DOHH2 (cell line): ENCODE results near the gene TFR2.

Experiments used
- CTCF ChIP-seq: fragments of 200-600 bp; sonication (generic); IDR thresholded peaks from one replicate; pipeline ENCODE4 v1.5.1; 2014; ENCODE audit warnings: antibody characterized with exemption, mild to moderate bottlenecking, low read depth, low read length; ENCODE audit not compliant: poor library complexity, severe bottlenecking
- EZH2phosphoT487 ChIP-seq: fragments of 200-600 bp; sonication (generic); IDR thresholded peaks from 2 replicates; pipeline ENCODE4 v1.6.1; 2017; ENCODE audit warnings: borderline replicate concordance, mild to moderate bottlenecking, antibody characterized with exemption, low read length, moderate library complexity, mixed read lengths

DNA sequence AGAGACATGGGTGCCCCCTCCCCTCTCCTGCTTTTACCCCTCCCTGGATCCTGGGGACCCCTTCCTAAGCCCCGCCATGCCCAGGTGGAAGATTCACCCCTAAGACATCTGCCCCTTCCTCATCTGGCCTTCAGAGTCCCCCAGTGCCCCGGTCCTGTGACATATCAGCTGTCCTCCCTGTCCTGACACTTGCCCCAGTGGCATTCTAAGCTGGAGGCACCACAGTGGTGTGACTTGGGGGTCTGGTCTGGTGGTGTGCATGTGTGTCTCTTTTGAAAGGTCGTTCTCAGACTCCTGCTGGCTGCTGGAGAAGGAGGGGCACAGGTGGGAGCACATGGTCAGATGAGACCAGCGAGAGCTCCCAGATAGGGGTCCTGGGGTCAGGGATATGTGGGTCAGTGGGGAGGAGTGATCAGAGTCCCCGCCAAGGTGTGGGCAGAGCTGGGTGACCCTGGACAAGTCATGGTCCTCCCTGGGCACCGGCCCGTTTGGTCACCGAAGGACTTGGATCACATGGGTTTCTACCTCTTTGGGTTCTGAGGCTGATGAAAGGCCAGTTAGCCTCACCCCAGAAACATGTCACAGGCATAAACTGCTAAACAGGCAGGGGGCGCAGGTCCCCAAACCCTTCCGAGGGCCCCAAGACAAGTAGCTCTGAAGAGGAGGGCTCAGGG, 645 bp upstream of the TFR2 start:
- TF ChIP-seq CTCF (peak; percentile 66), EZH2phosphoT487 (no peak)
